ENCODE data around the gene NINL.

The NINL gene

DNA sequence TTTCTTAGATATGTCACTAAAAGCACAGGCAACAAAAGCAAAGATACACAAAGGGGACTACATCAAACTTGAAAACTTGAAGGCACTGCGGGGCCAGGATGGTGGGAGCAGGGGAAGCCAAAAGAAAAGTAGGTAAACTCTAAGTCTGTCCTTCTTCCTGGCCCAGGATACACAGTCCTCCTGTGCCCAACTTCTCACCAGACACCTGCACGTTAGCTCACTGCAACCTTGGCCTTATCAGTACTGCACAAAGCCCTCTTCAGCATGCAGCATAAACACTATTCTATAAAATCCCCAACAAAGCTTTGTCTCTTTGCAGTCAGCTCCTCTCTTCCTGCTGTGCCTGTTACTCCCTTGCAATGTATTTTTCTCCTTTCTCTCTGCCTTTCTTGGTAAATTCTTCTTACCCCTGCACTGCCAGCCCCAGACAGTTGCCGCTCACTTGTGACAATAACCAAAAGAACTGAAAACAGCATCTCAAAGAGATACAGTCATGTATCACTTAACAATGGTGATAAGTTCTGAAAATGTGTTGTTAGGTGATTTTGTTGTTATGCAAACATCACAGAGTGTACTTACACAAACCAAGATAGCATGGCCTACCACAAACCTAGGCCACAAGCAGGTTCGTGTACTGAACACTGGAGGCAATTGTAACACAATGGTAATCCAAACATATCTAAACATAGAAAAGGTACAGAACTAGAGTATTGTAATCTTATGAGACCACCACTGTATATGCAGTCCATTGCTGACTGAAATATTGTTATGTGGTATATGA lies 51.2 kb downstream of the NINL start:
- no peak for DNase-seq

DNA sequence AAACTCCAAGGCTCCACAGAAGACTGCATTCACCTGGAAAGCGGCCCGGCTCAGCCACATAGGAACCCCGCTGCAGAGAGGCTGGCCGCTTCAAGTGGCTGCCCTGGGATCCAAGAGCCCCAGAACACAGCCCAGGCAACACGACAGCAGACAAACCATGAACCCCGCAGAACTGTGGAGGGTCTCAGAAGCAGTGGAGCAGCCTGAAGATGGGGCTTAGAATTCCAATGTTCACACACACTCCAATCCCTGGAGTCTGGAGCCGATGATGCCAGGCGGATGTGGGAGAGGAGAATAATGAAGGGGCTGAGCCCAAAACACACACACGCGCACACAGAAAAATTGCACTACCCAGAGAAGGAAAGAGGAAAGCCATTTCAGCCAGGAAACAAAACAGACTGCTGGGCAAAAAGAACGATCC lies 52.4 kb downstream of the NINL start:
- peak in 17 of 56 donors; percentile 8 to 61 (median 28) for DNase-seq

DNA sequence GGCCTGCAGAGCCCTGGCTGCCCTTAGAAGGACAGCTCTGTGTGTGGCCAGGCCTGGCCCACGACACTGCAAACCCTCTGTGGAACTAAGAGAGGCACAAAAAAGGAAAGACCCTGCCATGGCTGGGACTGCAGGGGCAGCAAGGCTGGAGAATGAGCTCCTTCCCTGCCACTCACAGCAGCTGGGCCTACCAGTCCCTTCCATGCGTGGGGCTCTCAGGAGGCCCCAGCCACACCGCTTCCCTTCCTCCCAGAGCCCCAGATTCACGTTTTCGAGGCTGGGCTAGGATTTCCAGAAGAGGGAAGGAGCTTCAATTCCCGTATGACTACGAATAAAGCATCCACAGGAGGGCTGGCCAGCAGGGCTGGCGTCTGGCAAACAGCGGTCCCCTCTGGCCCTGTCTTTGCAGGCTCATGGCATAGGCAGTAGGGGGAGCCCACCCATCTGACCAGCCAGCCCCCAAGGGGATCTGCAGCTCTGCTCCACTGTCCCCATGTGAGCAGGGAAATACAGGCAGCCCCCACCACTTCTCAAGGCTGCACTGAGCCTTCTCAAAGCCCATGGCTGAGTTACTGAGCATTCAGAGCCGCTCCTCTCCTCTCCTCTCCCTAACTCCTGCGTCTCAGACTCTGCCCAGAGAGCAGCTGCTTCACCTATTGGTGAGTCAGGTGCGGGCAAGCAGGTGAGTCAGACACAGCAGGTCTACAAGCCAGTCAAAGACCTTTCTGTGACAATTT lies 53.1 kb downstream of the NINL start:
- peak in 41 of 56 donors; percentile 17 to 74 (median 44) for DNase-seq

DNA sequence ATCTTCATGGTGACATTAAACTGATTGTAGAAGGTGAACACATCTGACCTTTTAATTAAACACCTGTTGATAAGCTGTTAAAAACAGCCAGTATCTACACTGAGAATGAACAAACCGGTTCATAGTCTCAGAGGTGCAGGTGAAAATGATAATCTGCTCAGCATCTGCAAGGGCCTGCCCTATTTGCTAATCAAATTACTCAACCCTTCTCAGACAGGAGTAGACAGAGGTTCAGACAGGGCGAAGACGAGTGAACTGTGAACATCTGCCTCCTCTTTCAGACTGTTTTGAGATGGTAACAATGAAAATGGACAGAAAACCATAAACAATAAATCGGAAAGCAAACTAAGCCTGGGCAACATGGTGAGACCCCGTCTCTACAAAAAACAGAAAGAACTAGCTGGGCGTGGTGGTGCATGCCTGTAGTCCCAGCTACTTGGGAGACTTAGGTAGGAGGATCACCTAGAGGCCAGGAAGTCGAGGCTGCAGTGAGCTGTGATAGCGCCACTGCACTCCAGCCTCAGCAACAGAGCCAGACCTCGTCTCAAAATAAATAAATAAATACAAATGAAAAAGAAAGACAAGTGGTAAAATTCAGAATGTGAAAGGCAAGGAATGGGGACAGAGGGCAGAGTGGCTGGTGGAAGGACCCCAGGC lies 55.9 kb downstream of the NINL start:
- no peak for DNase-seq

DNA sequence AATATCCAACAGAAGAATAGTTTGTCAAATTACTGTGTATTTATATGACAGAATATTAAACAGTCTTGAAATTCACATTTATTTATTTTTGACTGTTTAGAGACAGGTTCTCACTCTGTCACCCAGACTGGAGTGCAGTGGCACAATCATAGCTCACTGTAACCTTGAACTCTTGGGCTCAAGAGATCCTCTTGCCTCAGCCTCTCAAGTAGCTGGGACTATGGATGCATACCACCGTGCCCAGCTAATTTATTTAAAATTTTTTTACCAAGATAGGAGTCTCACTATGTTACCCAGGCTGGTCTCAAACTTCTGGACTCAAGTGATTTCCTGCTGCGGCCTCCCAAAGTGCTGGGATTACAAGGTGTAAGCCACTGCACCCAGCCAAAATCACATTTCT lies 57.4 kb downstream of the NINL start:
- DNase-seq, result no peak

DNA sequence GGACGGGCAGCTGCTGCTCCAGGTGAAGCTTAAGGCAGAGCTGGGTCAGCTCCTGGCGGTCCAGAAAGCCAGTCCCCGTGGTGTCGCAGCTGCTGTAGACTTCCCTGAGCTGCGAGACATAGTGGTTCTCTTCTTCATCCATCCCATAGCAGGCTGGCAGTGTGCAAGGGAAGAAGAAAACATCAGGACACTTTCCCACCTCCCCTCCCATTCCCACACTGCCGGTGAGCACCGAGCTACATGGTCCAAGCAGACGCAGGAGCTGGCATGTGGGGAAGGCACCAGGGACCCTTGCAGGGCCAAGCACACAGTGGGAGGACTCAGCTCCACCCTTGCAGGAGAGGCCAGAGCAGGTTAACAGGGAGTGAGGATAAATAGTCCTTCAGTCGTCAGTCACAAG lies 58.9 kb downstream of the NINL start:
- no peak for DNase-seq

DNA sequence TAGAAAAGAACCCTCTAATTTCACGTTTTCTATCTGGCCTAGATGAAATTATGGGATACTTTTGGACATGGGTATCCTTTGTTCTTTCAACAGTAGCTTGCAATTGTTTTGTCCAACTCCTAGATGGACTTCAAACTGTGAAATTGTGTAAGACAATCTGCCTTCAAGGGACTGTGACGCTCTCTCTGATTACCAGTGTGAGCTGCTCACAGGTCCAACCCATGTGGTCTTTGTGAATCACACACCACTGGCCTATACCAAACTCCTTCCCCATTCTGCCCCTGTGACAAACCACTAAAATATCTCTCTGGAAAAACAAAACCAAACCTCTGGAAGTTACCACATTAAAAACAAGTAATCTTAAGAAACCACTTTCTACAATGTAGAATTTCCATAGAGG lies 59.5 kb downstream of the NINL start:
- DNase-seq, result no peak

DNA sequence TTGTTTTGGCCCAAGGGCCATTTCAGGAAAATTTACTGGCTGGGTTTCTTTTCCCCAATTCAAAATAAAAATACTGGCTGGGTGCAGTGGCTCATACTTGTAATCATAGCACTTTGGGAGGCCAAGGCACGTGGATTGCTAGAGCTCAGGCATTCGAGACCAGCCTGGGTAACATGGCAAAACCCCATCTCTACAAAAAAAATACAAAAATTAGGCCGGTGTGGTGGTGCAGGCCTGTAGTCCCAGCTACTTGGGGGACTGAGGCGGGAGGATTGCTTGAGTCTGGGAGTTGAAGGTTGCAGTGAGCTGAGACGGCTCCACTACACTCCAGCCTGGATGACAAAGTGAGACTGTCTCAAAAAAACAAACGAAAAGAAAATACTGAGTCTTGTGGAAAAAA lies 60.0 kb downstream of the NINL start:
- no peak for DNase-seq

DNA sequence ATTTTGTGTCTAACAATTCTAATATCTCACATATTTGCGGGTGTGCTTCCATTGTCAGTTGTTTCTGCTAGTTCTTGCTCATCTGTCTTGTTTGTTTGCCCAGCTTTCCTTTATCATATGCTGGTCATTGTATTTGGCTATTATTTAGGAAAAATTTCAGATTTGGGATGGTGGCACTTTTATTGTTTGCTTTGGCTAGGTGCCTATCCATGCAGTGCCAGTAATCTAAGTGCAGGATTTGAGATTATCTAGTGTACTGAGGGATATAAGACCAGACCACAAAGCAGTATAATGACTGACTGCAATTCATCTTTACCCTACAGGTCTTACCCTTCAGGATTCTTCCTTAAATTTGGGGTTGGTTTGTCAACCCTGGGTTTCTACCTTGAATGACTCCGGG lies 63.9 kb downstream of the NINL start:
- no peak for DNase-seq

DNA sequence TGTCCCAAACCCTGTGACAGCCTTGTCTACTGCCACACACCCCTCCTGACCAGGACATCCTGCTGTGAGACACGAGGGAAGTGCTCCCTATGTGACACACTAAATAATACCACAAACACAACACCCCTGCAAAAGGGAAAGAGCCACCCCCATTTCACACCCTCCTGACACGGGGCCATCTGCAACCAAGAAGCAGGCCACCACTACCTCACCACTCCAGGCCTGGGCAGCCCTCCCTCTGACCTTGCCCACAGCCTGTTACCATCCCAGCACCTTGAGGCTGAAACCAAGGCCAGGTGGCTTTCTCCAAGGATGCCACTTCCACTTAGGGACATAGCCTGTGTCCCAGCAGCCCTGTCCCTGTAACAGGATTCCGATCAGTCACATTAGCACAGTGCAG lies 68.2 kb downstream of the NINL start:
- no peak for DNase-seq

DNA sequence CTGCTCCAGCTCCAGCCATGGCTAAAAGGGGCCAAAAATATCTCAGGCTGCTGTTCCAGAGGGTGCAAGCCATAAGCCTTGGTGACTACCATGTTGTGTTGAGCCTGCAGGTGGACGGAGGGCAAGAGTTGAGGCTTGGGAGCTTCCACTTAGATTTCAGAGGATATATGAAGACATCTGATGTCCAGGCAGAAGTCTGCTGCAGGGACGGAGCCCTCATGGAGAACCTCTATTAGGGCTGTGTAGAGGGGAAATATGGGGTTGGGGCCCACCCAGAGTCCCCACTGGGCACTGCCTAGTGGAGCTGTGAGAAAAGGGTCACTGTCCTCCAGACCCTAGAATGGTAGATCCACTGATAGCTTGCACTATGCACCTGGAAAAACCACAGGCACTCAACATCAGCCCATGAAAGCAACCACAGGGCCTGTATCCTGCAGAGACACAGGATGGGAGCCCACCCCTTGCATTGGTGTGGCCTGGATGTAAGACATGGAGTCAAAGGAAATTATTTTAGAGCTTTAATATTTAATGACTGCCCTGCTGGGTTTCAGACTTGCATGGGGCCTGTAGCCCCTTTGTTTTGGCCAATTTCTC lies 70.5 kb downstream of the NINL start:
- DNase-seq, result no peak

DNA sequence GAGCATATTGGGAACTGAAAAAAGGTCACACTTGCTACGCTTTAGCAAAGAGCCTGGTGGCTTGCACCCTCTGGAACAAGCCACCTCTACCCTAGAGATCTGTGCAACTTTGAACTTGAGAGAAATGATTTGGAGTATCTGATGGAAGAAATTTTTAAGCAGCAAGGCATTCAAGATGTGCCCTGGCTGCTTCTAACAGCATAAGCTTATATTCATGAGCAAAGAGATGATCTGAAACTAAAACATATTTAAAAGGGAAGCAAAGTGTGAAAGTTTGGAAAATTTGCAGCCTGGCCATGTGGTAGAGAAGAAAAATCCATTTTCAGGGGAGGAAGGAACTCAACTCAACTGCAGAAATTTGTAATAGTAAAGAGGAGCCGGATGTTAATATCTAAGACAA lies 71.1 kb downstream of the NINL start:
- no peak for DNase-seq

DNA sequence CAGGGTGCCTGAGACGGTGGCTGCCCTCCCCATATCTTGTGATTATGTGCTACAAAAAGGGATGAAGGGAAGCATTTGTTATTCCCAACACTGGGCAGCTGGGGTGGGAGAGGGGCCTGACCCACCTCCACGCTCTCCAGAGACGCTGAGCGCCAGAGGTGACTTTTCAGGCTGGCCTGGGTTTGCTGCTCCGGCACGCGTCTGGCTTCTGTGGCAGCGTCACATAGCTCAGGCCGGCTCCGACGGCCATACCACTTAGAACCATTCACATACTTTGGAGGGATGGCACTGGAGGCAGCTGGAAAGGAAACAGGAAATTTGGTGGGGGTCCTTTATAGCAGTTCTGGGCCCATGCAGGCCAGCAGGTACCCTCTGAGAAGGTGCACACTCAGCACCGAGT lies 72.6 kb downstream of the NINL start:
- DNase-seq, result no peak

DNA sequence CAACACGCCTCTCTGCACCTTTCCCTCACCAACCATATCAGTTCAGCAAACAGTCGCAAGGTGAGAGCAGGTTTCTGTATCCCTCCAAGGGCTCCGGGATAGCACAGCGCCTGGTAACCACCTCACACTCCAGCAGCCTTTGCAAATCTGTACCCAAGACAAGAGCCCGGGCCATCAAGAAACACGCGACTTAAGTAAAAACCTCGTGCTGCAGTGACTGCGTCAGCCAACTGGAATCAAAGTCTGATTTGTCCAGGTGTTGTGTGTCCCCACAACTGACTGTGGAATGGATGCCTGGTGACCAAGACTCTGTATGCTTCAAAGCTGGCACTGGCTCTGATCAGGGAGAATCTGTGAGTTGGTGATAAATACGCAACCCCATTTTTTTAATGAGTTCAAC lies 74.1 kb downstream of the NINL start:
- no peak for DNase-seq

DNA sequence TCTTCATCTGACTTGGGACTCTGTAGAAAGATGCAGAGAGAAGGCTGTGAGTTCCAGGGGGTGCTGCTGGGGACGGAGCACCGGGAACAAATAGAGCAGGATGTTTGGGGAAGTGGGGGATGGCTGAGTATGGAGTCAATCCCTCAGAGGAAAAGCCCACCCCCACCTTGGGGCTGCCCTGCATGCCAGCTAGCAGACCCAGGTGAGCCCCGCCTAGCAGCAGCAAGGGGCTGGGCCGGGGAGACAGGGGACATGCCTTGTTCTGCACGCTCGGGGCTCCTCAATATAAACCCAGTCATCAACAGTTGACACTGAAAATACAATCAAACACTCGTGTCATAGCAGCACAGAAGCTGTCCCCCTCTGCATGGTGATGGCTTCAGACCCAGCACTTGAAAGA lies 74.6 kb downstream of the NINL start:
- DNase-seq, result no peak

DNA sequence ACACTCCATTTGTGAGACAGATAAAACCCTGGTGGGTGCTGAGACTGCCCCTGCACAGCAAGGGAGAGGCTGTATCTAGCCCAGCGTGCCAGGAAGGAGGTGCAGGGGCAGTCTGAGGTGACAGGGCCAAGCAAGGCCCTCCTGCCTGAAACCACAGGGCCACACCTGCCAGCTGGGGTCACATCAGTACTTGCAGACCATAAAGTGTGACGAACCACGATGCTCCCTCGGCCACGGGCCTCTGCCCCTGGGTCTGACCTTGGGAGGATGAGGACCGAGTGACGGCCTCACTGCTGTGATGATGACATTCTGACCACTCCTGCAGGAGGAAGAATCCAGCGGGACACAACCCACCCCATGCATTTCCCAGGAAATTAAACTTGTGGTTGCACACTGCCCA lies 75.1 kb downstream of the NINL start:
- DNase-seq, result no peak

DNA sequence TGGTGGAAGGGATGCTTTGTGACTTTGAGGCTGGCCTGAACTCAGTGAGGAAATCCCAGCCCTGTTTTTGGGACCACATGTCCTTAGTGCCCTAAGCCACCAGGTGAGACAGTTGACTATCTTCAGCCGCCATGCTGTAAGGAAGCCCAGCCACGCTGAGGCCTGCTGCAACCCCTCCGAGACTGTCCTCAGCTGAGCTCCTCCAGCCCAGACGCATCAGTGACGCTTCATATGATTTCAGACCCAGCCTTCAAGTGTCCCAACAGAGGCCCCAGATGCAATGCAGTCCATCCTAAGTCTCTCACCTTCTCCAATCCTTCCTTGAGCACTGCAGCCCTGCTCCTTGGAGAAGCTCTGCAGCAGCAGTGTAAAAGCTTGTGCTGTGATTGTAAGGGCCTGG lies 76.2 kb downstream of the NINL start:
- DNase-seq, result no peak

DNA sequence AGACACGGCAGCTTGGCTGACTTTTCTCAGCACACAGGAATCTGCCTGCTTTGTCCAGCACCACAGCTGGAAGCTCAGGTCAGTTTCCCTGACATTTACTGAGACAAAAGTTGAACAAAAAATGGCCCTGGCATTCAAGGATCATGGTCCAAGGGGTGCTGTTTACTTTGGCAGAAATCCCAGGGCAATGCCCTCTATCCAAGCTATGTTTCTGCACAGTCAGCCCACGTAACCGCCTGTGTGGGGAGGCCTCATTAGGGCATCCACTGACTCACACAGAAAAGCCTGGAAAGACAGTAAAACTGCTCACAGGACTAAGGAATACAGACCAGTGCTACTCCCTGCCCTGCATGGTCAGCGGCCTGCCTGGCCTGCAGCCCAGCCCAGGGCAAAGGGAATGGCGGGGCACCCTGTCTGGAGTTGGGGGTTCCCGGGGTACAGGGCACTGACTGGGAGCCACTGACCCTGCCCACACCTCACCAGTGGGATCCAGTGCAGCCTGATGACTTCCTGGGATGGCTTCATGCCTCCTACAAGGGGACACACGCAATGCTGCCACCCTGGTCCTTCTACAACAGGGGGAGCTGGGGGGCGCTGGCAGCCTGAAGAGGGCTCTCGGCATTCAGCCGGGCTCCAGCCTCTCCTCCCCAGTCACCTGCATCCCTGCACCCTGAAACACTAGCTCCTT lies 77.1 kb downstream of the NINL start:
- peak in 1 of 56 donors; percentile 25 for DNase-seq

DNA sequence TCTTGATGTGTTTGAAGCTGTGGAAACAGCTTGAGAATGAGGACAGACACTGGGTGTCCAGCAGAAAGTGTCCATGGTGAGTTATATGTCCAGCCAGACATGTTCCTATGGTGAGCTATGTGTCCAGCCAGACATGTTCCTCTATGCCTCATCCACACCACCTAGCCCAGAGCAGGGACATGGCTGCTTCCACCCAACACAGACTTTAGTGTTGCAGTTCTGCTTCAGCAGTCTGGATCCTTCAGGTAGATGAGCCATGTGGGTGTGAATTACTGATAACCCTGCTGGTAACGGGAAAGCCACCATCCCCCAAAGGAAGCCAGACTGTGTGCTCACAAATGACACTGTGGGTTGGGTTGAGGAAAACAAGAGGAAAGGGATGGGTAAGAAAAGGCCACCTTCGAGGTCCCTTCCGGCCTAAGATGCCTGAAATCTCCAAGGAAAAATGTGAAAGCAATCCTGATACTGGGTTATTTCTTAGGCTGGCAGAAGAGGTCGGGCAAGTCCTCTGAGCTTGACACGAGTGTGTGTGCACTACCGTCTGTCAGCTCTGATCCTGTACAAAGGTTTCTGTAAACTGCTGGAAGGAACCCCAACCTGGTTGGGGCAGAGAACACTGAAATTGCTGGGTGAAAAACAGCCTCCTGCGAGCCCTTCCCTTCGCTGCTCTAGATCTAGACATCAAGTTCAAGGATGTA lies 77.8 kb downstream of the NINL start:
- peak in 1 of 56 donors; percentile 5 for DNase-seq

DNA sequence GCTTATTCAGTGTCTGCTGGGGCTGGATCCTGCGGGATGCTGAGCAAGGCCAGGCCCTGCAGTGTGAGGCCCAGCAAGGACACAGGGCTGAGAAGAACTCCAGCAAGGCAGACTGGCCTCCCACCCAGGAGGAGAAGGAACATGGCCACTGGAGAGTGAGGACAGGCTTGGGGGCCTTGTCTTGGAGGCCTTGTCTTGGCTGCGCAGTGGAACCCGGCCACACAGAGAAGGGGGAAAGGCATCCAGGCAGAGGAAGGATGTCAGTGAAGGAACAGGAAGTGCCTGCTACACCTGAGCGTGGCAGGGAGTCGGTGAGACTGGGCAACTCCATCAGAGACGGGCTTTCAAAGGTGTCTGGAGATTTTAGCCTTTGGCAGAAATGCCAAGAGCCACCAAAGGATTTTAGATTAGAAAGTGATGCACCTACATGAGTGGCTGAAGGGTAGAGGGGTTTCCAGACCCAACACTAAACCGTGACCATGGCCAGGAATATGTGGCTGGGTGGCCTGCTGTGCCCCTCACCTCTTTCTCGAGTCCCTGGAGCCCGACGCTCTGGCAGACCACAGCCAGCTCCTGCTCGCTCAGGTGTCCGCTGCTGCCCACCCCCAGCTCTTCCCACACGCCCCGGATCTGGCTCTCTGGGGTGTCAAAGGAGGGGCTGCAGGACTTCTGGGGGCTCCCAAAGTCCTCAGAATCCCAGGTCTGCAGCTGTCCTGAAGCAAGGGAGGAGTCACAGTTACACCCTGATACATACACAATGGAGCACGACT lies 80.8 kb downstream of the NINL start:
- DNase-seq, result no peak

Measured in nucleus accumbens (tissue), 56 donors.